Fibroblast of skin of left biceps (primary cell): Measurements from ENCODE around the gene ZKSCAN8.

Experiments
- DNase-seq, 2 experiments: peaks; one replicate each; pipeline ENCODE4 v3.0.0-alpha.2; 2013; ENCODE audit warnings: low read depth in 2 of 2

The ZKSCAN8 gene

GRCh38 chr6:28206527-28206926 lies 64.8 kb downstream of the ZKSCAN8 start:
- no peak for DNase-seq

GRCh38 chr6:28206928-28207509 lies 65.3 kb downstream of the ZKSCAN8 start:
- DNase-seq: no peak

GRCh38 chr6:28207510-28208110 lies 65.9 kb downstream of the ZKSCAN8 start:
- no peak for DNase-seq

- no peak for DNase-seq
Measured at GRCh38 chr6:28208111-28208659, 66.5 kb downstream of the ZKSCAN8 start.
